ENCODE data around the gene C16orf46.

DNA sequence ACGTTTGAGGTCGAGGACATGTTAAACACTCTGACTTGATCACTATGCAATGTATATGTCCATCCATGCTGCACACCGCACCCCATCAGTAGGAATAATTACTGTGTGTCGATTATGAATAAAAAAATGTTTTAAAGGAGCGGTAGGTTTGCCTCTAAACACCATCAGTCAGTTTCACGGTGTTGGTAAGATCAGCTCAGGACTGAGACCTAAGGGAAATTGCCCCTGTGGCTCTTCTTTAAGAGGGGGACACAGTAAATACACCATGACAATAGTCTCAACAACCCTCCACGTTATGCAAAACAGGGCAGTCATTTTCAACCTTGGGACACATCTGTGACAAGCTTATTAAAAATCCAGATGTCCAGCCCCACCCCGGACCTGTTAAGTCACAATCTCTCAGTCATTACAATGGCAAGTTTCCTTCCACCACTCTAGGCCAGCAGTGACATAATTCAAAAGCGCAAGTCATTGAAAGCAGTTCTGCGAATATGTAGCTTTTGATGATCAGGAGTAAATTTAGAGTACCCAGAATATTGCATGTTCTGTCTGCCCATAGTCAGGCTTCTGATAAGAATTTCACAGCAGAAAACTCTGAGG lies 40.2 kb downstream of the C16orf46 start:
- TF ChIP-seq ZNF561 (CRISPR knock-in tag; conservative IDR thresholded peaks at IDR 0.05) (no peak), ZNF282 (CRISPR knock-in tag; IDR thresholded peaks at IDR 0.05) (no peak), POLR2A (conservative IDR thresholded peaks at IDR 0.05) (no peak), MYC (IDR thresholded peaks at IDR 0.05; ENCODE audit: low read depth, low read length) (no peak), MYC (CRISPR knock-in tag; IDR thresholded peaks at IDR 0.05; ENCODE audit: borderline replicate concordance, low read depth) (no peak), JUNB (CRISPR knock-in tag; conservative IDR thresholded peaks at IDR 0.05) (no peak), RAD21 (CRISPR knock-in tag; conservative IDR thresholded peaks at IDR 0.05 in 1 of 2, IDR thresholded peaks at IDR 0.05 in 1 of 2) (no peak), BMI1 (IDR thresholded peaks at IDR 0.05; ENCODE audit: low read length) (no peak), KHSRP (IDR thresholded peaks at IDR 0.05) (no peak), ZNF121 (CRISPR knock-in tag; conservative IDR thresholded peaks at IDR 0.05) (no peak), EZH2 (IDR thresholded peaks at IDR 0.05; ENCODE audit: borderline replicate concordance, low read depth, low read length) (no peak)
- TF ChIP-seq, protein P1, sequence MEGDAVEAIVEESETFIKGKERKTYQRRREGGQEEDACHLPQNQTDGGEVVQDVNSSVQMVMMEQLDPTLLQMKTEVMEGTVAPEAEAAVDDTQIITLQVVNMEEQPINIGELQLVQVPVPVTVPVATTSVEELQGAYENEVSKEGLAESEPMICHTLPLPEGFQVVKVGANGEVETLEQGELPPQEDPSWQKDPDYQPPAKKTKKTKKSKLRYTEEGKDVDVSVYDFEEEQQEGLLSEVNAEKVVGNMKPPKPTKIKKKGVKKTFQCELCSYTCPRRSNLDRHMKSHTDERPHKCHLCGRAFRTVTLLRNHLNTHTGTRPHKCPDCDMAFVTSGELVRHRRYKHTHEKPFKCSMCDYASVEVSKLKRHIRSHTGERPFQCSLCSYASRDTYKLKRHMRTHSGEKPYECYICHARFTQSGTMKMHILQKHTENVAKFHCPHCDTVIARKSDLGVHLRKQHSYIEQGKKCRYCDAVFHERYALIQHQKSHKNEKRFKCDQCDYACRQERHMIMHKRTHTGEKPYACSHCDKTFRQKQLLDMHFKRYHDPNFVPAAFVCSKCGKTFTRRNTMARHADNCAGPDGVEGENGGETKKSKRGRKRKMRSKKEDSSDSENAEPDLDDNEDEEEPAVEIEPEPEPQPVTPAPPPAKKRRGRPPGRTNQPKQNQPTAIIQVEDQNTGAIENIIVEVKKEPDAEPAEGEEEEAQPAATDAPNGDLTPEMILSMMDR (IDR thresholded peaks at IDR 0.05 in 2 of 3, conservative IDR thresholded peaks at IDR 0.05 in 1 of 3; ENCODE audit: insufficient read depth in 2 of 3, low read depth in 1 of 3, low read length in 3 of 3) = no peak
